A673 (cell line): ENCODE data around the gene PDCD1.

ENCODE experiments used
- CTCF ChIP-seq: fragments of 300-800, 200-600 bp; sonication (generic); conservative IDR thresholded peaks from 2 replicates; pipeline ENCODE4 v1.5.1; 2017; ENCODE audit warnings: low read depth, mild to moderate bottlenecking, antibody characterized with exemption, low read length, moderate library complexity, mixed read lengths
- EZH2 ChIP-seq: fragments of 200-600 bp; sonication (generic); IDR thresholded peaks from 2 replicates; pipeline ENCODE4 v1.6.1; 2017; ENCODE audit warnings: borderline replicate concordance, low read depth, mild to moderate bottlenecking, mixed read lengths, antibody characterized with exemption, low read length; ENCODE audit not compliant: poor library complexity, severe bottlenecking

- TF ChIP-seq EZH2 (no peak), CTCF (no peak)
Observed at GRCh38 chr2:241853651-241854341, 4.9 kb downstream of the PDCD1 start.
